ENCODE results near the gene ADRA2B. TPM values are rescaled to one million over a fixed set of nuclear protein-coding genes. Genes with fewer than 3 reads are reported as not detected.

Gene ADRA2B
- total RNA-seq, 3 donors from 2014 or later: 0.40 to 0.57 (median 0.40) TPM

- no peak for ATAC-seq
- Mint-ChIP-seq H3K9me3 (peaks cover 11% of the 10 kb centered on the region), H3K4me1 (ENCODE audit: low read depth) (peaks cover 2% of the 10 kb centered on the region)
Observed at GRCh38 chr2:96102596-96103186, 13.7 kb downstream of the ADRA2B start.

GRCh38 chr2:96100893-96101304 lies 15.5 kb downstream of the ADRA2B start:
- H3K9me3 Mint-ChIP-seq: peaks cover 11% of the 10 kb centered on the region
- no peaks in the 10 kb centered on the region for H3K36me3 Mint-ChIP-seq (ENCODE audit: insufficient read depth)
- no peaks in the 10 kb centered on the region for H3K27me3 Mint-ChIP-seq (ENCODE audit: low read depth)
- H3K4me3 Mint-ChIP-seq: no peak overlapping the region
- peaks cover 2% of the 10 kb centered on the region for H3K4me1 Mint-ChIP-seq (ENCODE audit: low read depth)
- ATAC-seq (no peak), DNase-seq (no peak)

More at GRCh38 chr2:96102596-96103186, 13.7 kb downstream of the ADRA2B start:
- no peak for DNase-seq
- H3K27me3 Mint-ChIP-seq (ENCODE audit: low read depth): no peaks in the 10 kb centered on the region
- no peak overlapping the region for H3K4me3 Mint-ChIP-seq
- H3K36me3 Mint-ChIP-seq (ENCODE audit: insufficient read depth): no peaks in the 10 kb centered on the region

DNA sequence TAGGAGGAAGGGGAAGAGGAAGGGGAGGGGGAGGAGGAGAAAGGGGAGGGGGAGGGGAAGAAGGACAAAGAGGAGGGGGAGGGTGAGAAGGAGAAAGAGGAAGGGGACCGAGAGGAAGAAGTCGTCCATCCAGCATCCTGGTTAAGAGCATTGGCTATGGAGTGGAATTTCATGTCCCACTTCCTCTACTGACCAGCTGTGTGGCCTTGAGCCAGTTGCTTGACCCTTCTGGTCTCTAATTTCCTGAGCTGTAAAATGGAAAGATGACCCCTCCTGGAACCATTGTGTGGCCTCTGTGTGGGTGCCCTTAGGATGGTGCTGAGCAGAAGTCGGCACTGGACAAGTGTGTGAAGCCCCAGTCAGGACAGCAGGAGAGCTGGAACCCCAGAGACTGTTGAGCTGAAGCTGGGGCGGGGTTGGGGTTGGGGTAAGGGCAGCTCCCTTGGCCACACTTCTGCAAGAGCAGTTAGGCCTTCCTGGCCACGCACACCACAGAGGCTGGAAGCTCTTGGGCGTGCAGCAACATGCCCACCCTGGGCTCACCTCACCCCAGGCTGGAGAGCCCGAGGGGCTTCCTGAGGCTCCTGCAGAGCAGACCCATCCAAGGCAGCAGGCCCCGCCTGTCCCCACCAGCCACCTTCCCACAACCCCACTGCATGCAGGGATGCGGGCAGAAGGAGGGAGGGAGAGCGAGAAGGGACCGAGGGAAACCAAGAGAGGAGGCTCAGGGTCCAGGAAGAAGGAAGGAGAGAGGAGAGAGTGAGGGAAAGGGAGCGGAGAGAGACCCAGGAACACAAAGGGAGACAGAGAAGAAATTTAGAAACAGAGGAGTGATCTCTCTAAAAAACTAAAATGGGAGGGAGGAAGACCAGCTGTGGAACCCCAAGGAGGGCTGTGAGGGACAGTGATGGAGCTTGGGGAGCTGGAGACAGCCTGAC lies 16.2 kb downstream of the ADRA2B start:
- H3K27me3 Mint-ChIP-seq (ENCODE audit: low read depth): no peaks in the 10 kb centered on the region
- ATAC-seq (no peak), DNase-seq (no peak)
- H3K9me3 Mint-ChIP-seq: peaks cover 4% of the 10 kb centered on the region
- H3K36me3 Mint-ChIP-seq (ENCODE audit: insufficient read depth): no peaks in the 10 kb centered on the region
- H3K4me3 Mint-ChIP-seq: no peak overlapping the region
- peaks cover 2% of the 10 kb centered on the region for H3K4me1 Mint-ChIP-seq (ENCODE audit: low read depth)

GRCh38 chr2:96098900-96099590 lies 17.3 kb downstream of the ADRA2B start:
- no peaks in the 10 kb centered on the region for H3K27me3 Mint-ChIP-seq (ENCODE audit: low read depth)
- H3K4me3 Mint-ChIP-seq: no peak overlapping the region
- H3K9me3 Mint-ChIP-seq: no peaks in the 10 kb centered on the region
- H3K36me3 Mint-ChIP-seq (ENCODE audit: insufficient read depth): no peaks in the 10 kb centered on the region
- DNase-seq: no peak
- no peak for ATAC-seq
- H3K4me1 Mint-ChIP-seq (ENCODE audit: low read depth): peaks cover 2% of the 10 kb centered on the region

DNA sequence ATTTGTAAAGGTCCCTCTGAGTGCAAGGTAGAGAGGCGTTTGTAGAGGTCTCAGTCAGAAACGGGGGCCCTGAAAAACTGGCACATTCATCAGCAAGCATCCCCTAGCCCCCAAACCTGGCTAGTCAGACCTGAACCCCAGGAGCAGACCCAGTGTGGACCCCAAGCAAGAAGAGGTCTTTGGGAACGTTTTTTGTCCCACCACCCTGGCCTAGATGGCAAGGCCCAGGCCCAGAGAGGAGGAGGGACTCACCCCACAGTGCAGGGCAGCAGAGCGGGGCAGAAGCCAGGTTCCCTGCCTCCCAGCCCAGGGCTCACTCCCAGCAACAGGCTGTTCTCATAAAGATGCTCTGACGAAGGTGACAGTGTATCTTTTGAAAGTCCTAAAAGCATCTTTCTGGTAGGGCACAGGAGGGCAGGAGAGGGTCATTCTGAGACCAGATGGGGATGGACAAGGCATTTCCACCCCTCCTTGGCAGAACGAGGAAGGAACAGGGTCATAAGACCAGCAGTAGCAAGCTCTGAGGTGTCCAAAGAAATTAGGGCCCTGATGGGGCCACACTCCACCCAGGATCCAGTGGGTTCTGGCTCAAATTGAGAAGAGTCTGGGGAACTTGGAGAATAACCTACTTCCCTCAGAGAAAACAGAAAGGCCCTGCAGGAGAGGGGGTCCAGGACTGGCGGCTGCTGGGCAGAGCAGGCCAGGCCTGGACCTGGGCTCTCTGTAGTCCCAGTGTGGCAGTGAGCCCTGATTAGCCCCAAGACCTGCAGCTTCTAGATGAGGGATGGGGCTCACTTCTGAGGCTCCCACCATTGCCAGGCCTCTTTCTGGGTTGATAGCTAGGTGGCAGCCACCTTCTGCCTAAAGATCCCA lies 18.2 kb downstream of the ADRA2B start:
- no peak for DNase-seq
- no peaks in the 10 kb centered on the region for H3K36me3 Mint-ChIP-seq (ENCODE audit: insufficient read depth)
- no peaks in the 10 kb centered on the region for H3K9me3 Mint-ChIP-seq
- ATAC-seq: no peak
- peaks cover 2% of the 10 kb centered on the region for H3K27me3 Mint-ChIP-seq (ENCODE audit: low read depth)
- no peaks in the 10 kb centered on the region for H3K4me1 Mint-ChIP-seq (ENCODE audit: low read depth)
- H3K4me3 Mint-ChIP-seq: no peak overlapping the region

DNA sequence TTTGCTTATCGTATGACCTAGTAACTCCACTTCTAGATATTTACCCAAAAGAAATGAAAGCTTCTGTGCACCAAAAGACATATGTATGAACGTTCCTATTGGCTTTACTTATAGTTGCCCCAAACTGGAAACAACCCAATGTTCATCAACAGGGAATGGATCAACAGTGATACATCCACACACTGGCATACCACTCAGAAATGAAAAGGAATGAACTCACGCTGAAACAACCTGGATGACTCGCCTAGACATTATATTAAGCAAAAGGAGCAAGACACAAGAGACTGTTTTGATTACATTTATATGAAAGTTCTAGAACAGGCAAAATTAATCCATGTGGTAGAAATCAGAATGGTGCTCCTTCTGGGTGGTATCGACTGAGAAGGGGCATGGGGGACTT lies 18.9 kb downstream of the ADRA2B start:
- H3K27me3 Mint-ChIP-seq (ENCODE audit: low read depth): peaks cover 4% of the 10 kb centered on the region
- ATAC-seq (no peak), DNase-seq (no peak)
- H3K4me3 Mint-ChIP-seq: no peak overlapping the region
- H3K4me1 Mint-ChIP-seq (ENCODE audit: low read depth): no peaks in the 10 kb centered on the region
- no peaks in the 10 kb centered on the region for H3K36me3 Mint-ChIP-seq (ENCODE audit: insufficient read depth)
- no peaks in the 10 kb centered on the region for H3K9me3 Mint-ChIP-seq

DNA sequence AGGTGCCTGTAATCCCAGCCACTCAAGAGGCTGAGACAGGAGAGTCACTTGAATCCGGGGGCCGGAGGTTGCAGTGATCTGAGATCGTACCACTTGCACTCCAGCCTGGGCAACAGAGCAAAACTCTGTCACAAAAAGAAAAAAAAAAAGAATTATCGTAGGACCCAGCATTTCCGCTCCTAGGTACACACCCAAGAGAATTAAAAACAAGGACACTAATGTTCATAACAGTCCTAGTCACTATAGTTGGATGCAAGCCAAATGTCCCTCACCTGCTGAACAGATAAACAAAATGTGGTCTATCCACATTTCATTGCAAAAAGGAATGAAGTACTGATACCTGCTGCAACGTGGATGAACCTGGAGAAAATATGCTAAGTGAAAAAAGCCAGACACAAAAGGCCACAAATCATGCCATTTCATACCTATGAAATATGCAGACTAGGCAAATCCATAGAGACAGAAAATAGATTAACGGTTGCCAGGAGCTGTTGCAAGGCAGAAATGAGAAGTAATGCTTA lies 21.2 kb downstream of the ADRA2B start:
- H3K27me3 Mint-ChIP-seq (ENCODE audit: low read depth): peaks cover 4% of the 10 kb centered on the region
- H3K4me3 Mint-ChIP-seq: no peak overlapping the region
- DNase-seq: no peak
- H3K36me3 Mint-ChIP-seq (ENCODE audit: insufficient read depth): no peaks in the 10 kb centered on the region
- H3K4me1 Mint-ChIP-seq (ENCODE audit: low read depth): no peaks in the 10 kb centered on the region
- H3K9me3 Mint-ChIP-seq: no peaks in the 10 kb centered on the region
- ATAC-seq: no peak

DNA sequence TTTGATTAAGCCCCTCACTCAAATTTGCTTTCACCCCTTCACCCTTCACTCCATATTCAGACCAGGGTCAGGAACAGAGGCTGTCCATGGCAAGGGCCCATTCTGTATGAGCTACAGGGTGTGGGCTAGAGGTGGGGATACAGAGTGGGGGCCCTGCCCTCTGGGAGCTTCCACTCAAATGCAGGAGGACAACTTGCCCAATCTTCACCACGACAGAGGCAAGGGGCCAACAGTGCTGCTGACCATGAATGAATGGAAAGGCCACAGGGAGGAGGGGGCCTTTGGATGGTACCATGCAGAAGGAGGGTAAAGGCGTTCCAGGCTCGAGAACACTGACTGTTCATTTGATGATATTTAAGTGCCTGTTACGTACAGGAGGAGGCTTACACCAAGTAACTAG lies 22.8 kb downstream of the ADRA2B start:
- H3K9me3 Mint-ChIP-seq: no peaks in the 10 kb centered on the region
- H3K36me3 Mint-ChIP-seq (ENCODE audit: insufficient read depth): no peaks in the 10 kb centered on the region
- DNase-seq: no peak
- peaks cover 4% of the 10 kb centered on the region for H3K27me3 Mint-ChIP-seq (ENCODE audit: low read depth)
- H3K4me3 Mint-ChIP-seq: no peak overlapping the region
- no peak for ATAC-seq
- no peaks in the 10 kb centered on the region for H3K4me1 Mint-ChIP-seq (ENCODE audit: low read depth)

GRCh38 chr2:96092951-96093350 lies 23.4 kb downstream of the ADRA2B start:
- no peak for DNase-seq
- H3K4me3 Mint-ChIP-seq: no peak overlapping the region
- H3K9me3 Mint-ChIP-seq: no peaks in the 10 kb centered on the region
- H3K36me3 Mint-ChIP-seq (ENCODE audit: insufficient read depth): no peaks in the 10 kb centered on the region
- peaks cover 4% of the 10 kb centered on the region for H3K27me3 Mint-ChIP-seq (ENCODE audit: low read depth)
- no peak for ATAC-seq
- no peaks in the 10 kb centered on the region for H3K4me1 Mint-ChIP-seq (ENCODE audit: low read depth)

DNA sequence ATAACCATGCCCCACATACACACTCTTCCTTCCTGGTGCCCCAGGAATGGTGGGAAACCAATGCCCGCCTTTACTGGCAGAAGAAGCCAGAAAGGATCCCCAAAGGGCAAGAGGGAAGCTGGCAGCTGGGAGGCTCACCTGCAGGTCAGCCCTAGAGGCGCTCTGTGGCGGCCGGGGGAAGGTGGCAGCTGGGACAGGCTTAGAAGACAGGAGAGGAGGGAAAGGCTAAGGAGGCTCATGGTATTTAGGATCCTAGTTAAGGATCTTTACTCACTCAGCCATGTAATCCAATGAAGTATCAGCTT lies 23.8 kb downstream of the ADRA2B start:
- DNase-seq (no peak), ATAC-seq (no peak)
- Mint-ChIP-seq H3K4me3 (no peak overlapping the region), H3K9me3 (no peaks in the 10 kb centered on the region), H3K36me3 (ENCODE audit: insufficient read depth) (no peaks in the 10 kb centered on the region), H3K27me3 (ENCODE audit: low read depth) (peaks cover 6% of the 10 kb centered on the region), H3K4me1 (ENCODE audit: low read depth) (no peaks in the 10 kb centered on the region)

DNA sequence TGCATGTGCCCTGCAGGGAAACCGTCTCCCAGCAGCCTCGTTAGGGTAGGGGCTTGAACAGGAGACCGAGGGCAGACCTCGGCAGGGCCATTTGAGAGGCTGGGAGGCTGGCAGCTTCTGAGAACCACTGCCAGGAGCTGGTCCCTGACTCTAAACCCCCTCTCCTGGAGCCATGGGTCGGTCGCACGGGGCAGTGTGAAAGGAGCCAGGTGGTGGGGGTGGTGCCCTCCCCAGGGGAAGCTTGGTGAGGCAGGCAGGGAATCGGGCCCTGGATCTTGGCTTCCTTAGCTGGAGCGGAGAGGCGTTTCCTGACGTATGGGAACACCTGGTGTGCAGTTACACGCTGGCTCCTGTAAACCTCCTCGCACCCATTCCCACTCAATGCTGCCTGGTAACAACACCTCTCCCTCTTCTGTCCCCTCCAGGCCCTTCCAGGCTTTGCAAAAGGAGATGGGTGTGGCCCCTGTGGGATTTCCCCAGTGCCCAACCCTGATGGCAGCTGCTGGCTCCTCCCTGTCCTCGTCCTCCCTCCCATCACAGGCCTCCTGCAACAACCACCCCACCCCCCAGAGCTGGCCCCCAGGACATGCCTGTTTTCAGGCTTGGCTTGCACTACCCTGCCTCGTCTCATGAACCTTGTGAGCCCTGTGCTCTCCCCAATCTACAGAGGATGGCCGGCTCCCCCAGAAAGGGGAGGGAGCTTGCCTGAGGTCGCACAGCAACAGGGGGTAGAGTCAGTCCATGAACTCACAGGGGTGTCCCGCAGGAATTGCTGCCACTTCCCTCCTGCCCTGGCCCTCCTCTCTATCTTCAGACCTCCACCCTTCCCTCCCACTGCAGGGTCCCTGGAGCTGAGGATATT lies 24.4 kb downstream of the ADRA2B start:
- no peaks in the 10 kb centered on the region for H3K36me3 Mint-ChIP-seq (ENCODE audit: insufficient read depth)
- H3K4me3 Mint-ChIP-seq: no peak overlapping the region
- H3K9me3 Mint-ChIP-seq: no peaks in the 10 kb centered on the region
- ATAC-seq: no peak
- peaks cover 6% of the 10 kb centered on the region for H3K27me3 Mint-ChIP-seq (ENCODE audit: low read depth)
- H3K4me1 Mint-ChIP-seq (ENCODE audit: low read depth): no peaks in the 10 kb centered on the region
- no peak for DNase-seq

DNA sequence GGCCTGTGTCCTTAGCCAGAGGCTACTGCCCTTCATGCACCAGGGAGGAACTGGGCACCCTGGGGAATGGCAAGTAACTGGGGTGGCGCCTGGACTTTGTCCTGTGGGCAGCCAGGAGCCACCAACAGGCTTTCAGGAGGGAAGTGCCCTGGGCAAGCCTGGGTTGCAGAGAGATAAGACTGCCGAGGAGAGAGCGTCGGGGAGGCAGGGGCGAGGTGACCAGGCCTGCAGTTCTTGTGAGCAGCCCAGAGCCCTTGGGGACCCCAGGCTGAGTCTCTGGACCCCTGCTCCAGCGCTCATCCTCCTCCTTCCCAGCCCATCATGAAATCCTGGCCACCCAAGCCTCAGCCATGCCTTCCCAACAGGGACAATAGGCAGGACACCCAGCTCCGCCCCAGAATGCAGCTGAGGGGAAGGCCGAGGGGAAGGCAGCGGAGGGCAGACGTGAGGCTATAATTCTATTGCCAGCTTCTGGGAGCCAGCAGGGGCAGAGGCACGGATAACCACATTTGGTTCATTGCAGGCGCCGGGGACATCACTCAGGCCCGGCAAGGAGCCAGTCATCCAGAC lies 25.1 kb downstream of the ADRA2B start:
- no peak overlapping the region for H3K4me3 Mint-ChIP-seq
- H3K36me3 Mint-ChIP-seq (ENCODE audit: insufficient read depth): no peaks in the 10 kb centered on the region
- H3K27me3 Mint-ChIP-seq (ENCODE audit: low read depth): peaks cover 6% of the 10 kb centered on the region
- no peaks in the 10 kb centered on the region for H3K4me1 Mint-ChIP-seq (ENCODE audit: low read depth)
- H3K9me3 Mint-ChIP-seq: no peaks in the 10 kb centered on the region
- no peak for DNase-seq
- ATAC-seq: no peak

Data from activated T-cell treated with anti-CD3 and anti-CD28 coated beads, Interleukin-2, amount 50 U/mL, for 4 hours (primary cell).